Measurements from ENCODE around the gene MAP2K7.
A peak's percentile ranks its signal among the peaks of the same experiment; 100 is the strongest.
"Not testable (repeated sequence)": the region's sequence is repeated elsewhere in the genome, so short reads cannot be mapped to it uniquely, and the experiment has no call there.

MAP2K7 gene

DNA sequence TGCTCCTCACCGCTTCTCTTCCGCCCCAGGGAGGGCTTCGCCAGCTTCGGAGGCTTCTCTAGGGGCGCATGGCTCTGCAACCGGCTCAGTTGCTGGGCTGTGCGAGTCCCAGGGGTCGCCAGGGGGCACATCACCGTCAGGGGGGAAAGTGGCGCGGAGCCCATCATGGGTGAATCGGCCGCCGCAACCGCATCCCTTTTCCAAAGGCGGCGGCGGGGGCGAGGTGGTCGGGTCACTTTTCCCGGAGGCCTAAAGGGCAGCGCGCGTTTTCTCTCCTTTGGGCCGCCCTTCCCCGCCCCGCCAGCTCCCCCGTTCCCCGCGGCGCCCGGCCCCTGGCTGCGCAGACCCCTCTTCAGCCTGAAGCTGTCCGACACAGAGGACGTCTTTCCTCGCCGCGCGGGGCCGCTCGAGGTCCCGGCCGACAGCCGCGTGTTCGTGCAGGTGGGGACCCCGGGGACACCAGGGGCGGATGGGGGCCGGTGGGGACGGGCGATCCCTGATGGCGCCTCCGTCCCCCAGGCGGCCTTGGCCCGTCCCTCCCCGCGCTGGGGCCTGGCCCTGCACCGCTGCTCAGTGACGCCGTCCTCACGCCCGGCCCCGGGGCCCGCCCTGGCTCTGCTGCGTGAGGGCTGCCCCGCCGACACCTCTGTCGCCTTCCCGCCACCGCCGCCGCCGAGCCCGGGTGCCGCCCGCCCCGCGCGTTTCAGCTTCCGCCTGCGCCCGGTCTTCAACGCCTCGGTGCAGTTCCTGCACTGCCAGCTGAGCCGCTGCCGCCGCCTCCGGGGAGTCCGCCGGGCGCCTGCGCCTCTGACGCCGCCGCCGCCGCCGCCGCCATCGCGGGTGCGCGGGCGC is 12.7 kb downstream of the MAP2K7 start:
- TF ChIP-seq TOX (CRISPR knock-in tag; IDR thresholded peaks at IDR 0.05; ENCODE audit: borderline replicate concordance) (no peak), ZFP3 (CRISPR knock-in tag; IDR thresholded peaks at IDR 0.05) (peak; percentile 92)
- peak; percentile 0; the same call in 1 of the 3 replicates for ATAC-seq

DNA sequence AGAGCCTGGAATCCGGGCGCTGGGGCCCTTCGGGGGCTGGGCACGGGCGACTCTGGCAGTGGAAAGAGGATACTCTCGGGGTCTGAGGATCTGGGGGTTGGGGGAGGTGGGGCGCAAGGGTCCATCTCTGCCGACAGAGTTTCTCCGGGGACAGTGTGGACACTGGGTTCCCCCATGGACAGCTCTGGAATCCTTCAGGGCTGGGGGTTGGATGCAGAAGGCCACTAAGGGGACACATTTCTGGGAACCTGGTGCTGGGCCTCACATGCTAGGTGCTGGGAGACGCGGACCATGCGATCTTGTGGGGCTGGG is 13.2 kb downstream of the MAP2K7 start:
- ATAC-seq, result no peak
- TF ChIP-seq PPARA (CRISPR knock-in tag; IDR thresholded peaks at IDR 0.05; ENCODE audit: borderline replicate concordance) (no peak), ZNF8 (CRISPR knock-in tag; IDR thresholded peaks at IDR 0.05) (no peak)
- TF ChIP-seq, protein P1, sequence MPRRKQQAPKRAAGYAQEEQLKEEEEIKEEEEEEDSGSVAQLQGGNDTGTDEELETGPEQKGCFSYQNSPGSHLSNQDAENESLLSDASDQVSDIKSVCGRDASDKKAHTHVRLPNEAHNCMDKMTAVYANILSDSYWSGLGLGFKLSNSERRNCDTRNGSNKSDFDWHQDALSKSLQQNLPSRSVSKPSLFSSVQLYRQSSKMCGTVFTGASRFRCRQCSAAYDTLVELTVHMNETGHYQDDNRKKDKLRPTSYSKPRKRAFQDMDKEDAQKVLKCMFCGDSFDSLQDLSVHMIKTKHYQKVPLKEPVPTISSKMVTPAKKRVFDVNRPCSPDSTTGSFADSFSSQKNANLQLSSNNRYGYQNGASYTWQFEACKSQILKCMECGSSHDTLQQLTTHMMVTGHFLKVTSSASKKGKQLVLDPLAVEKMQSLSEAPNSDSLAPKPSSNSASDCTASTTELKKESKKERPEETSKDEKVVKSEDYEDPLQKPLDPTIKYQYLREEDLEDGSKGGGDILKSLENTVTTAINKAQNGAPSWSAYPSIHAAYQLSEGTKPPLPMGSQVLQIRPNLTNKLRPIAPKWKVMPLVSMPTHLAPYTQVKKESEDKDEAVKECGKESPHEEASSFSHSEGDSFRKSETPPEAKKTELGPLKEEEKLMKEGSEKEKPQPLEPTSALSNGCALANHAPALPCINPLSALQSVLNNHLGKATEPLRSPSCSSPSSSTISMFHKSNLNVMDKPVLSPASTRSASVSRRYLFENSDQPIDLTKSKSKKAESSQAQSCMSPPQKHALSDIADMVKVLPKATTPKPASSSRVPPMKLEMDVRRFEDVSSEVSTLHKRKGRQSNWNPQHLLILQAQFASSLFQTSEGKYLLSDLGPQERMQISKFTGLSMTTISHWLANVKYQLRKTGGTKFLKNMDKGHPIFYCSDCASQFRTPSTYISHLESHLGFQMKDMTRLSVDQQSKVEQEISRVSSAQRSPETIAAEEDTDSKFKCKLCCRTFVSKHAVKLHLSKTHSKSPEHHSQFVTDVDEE (CRISPR knock-in tag; IDR thresholded peaks at IDR 0.05), result no peak

DNA sequence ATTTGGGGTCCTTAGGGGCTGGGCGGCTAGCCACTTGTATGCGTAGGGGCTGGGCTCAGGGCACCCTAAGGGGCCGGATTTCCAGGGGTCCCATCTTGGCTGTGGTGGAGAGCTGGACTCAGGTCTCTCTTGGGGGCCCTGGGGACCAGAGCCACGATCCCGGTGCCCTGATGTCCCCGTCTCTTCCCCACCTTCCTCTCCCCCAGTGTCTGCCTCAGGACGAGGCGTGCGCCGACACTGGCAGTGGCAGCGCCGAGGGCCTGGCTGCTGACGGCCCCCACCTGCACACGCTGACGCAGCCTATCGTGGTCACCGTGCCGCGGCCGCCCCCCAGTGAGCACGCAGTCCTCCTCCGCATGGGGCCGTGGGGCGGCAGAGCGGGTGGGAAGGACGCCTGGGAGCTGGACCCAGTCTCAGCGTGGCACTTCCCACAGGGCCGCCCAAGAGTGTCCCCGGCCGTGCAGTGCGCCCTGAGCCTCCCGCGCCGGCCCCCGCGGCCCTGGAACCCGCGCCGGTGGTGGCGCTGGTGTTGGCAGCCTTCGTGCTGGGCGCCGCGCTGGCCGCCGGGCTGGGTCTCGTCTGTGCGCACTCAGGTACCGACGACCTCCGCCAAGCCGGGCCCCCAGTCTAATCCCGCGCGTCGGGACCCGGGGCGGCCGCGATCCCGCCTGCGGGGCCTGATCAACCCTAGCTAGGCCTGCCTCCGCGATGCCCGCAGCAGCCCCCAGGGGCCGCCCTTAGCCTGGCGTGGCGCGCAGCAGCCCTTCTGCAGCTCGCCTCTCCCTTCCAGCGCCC is 13.8 kb downstream of the MAP2K7 start:
- TF ChIP-seq CSDC2 (CRISPR knock-in tag; IDR thresholded peaks at IDR 0.05) (no peak), ZFP30 (CRISPR knock-in tag; IDR thresholded peaks at IDR 0.05) (no peak)
- peak; percentile 28 for ATAC-seq

DNA sequence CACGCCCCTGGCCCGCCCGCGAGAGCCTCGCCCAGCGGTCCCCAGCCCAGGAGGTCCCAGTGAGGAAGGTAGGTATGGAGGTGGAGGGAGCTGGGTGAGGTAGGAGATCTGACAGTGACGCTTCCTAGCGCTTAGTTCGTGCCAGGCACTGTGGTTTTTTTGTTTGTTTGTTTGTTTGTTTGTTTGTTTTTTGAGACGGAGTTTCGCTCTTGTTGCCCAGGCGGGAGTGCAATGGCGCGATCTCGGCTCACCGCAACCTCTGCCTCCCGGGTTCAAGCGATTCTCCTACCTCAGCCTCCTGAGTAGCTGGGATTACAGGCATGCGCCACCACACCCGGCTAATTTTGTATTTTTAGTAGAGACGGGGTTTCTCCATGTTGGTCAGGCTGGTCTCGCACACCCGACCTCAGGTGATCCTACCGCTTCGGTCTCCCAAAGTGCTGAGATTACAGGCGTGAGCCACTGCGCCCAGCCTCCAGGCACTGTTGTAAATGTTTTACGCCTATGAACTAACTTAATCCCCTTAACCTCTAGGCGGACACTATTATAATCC is 14.5 kb downstream of the MAP2K7 start:
- not testable (repeated sequence) for ATAC-seq

DNA sequence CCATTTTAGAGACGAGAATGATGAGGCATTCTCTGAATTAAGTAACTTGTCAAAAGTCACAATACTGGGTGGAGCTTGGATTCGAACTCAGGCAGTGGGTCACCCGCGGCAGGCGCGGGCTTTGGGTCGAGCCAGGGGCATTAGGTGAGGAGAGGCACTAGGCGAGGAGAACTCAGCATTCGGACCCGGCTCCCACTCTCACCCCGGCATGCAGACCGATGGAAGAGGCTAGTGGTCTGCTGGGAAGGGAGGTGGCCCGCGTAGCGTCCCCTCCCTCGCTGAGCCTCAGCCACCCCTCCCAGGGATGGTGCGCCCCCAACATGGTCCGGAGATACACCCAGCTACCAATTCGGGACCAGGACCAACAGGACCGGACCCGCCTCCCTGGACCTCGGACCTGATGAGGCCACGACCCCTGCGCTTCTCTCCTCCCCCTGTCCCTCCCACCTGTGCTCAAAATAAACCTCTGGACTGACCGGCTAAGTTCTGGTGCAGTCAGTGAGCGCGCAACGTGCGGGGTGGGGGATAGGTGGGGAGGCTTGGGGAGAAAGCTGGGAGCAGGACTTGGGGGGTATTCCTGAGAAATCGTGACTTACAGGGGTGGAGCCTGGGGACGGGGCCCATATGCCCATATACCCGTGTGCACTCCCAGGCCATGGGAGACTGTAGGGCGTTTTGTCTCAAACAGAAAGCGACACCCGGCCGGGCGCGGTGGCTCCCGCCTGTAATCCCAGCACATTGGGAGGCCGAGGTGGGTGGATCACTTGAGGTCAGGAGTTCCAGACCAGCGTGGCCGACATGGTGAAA is 15.1 kb downstream of the MAP2K7 start:
- TF ChIP-seq, protein P2, sequence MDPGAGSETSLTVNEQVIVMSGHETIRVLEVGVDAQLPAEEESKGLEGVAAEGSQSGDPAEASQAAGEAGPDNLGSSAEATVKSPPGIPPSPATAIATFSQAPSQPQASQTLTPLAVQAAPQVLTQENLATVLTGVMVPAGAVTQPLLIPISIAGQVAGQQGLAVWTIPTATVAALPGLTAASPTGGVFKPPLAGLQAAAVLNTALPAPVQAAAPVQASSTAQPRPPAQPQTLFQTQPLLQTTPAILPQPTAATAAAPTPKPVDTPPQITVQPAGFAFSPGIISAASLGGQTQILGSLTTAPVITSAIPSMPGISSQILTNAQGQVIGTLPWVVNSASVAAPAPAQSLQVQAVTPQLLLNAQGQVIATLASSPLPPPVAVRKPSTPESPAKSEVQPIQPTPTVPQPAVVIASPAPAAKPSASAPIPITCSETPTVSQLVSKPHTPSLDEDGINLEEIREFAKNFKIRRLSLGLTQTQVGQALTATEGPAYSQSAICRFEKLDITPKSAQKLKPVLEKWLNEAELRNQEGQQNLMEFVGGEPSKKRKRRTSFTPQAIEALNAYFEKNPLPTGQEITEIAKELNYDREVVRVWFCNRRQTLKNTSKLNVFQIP (CRISPR knock-in tag; IDR thresholded peaks at IDR 0.05; ENCODE audit: borderline replicate concordance, low read depth), result no peak
- TF ChIP-seq ZFP3 (CRISPR knock-in tag; IDR thresholded peaks at IDR 0.05), result no peak
- ATAC-seq, result no peak

DNA sequence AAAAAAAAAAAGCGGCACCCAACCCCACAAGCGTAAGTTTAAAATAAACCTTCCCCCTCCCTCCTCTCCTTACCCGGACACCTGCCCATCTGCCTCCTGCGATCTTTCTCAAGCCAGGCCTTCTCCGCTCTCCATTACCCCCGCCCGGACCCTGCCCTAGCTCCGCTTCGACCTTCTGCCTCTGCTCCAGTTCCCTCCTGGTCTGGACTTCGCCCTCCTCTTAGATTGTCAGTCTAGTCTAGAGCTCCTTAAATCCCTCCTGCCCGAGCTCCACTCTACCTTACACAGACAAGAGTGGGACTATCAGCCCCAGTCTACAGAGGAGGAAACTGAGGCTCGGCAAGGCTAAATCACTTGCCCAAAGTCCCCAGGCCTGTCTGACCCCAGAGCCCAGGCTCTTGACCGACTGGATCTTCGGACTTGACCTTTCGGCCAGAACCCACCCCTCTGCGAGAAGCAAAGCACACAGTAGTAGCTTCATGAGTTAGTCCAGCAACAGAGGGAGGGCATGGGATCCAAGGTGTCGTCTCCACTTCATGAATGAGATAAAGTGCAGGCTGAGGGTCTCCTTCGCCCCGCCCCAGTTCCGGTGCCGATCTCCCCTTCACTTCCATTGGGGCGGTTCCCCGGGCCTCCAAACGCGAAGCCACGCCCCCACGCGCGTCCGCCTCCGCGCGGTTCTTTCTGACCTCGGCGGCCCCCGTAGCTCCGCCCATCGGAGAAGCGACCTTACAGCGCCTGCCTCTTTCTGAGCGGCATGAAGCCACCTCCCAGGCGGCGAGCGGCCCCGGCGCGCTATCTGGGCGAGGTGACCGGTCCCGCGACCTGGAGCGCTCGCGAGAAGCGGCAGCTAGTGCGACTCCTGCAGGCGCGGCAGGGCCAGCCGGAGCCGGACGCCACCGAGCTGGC is 16.2 kb downstream of the MAP2K7 start, which contains the start of gene SNAPC2:
Gene SNAPC2, plus strand, starts transcription at position 729 of the 909 bp plus-strand sequence. Its CDS starts 29 bp downstream, at position 758.
- ATAC-seq, result peak; percentile 64
- TF ChIP-seq ZFP30 (CRISPR knock-in tag; IDR thresholded peaks at IDR 0.05), result no peak
- no peak for TF ChIP-seq BACH2 (CRISPR knock-in tag; IDR thresholded peaks at IDR 0.05; ENCODE audit: borderline replicate concordance)
- no peak for TF ChIP-seq ISL1 (CRISPR knock-in tag; IDR thresholded peaks at IDR 0.05)
- TF ChIP-seq ZNF70 (CRISPR knock-in tag; IDR thresholded peaks at IDR 0.05), result no peak
- TF ChIP-seq ZNF8 (CRISPR knock-in tag; IDR thresholded peaks at IDR 0.05), result no peak
- no peak for TF ChIP-seq SNAI2 (CRISPR knock-in tag; IDR thresholded peaks at IDR 0.05)
- TF ChIP-seq GLIS3 (CRISPR knock-in tag; IDR thresholded peaks at IDR 0.05), result no peak
- no peak for TF ChIP-seq PPARA (CRISPR knock-in tag; IDR thresholded peaks at IDR 0.05; ENCODE audit: borderline replicate concordance)
- TF ChIP-seq ZNF565 (CRISPR knock-in tag; conservative IDR thresholded peaks at IDR 0.05; ENCODE audit: low read depth), result no peak
- TF ChIP-seq TOX (CRISPR knock-in tag; IDR thresholded peaks at IDR 0.05; ENCODE audit: borderline replicate concordance), result no peak
- TF ChIP-seq, protein P3, sequence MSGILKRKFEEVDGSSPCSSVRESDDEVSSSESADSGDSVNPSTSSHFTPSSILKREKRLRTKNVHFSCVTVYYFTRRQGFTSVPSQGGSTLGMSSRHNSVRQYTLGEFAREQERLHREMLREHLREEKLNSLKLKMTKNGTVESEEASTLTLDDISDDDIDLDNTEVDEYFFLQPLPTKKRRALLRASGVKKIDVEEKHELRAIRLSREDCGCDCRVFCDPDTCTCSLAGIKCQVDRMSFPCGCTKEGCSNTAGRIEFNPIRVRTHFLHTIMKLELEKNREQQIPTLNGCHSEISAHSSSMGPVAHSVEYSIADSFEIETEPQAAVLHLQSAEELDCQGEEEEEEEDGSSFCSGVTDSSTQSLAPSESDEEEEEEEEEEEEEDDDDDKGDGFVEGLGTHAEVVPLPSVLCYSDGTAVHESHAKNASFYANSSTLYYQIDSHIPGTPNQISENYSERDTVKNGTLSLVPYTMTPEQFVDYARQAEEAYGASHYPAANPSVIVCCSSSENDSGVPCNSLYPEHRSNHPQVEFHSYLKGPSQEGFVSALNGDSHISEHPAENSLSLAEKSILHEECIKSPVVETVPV (CRISPR knock-in tag; IDR thresholded peaks at IDR 0.05), result no peak
- no peak for TF ChIP-seq ZFP3 (CRISPR knock-in tag; IDR thresholded peaks at IDR 0.05)
- TF ChIP-seq, protein P4, sequence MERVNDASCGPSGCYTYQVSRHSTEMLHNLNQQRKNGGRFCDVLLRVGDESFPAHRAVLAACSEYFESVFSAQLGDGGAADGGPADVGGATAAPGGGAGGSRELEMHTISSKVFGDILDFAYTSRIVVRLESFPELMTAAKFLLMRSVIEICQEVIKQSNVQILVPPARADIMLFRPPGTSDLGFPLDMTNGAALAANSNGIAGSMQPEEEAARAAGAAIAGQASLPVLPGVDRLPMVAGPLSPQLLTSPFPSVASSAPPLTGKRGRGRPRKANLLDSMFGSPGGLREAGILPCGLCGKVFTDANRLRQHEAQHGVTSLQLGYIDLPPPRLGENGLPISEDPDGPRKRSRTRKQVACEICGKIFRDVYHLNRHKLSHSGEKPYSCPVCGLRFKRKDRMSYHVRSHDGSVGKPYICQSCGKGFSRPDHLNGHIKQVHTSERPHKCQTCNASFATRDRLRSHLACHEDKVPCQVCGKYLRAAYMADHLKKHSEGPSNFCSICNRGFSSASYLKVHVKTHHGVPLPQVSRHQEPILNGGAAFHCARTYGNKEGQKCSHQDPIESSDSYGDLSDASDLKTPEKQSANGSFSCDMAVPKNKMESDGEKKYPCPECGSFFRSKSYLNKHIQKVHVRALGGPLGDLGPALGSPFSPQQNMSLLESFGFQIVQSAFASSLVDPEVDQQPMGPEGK (CRISPR knock-in tag; IDR thresholded peaks at IDR 0.05; ENCODE audit: borderline replicate concordance), result no peak
- TF ChIP-seq CSDC2 (CRISPR knock-in tag; IDR thresholded peaks at IDR 0.05), result no peak
